ENCODE results near the gene BABAM2. TPM values are rescaled to one million over a fixed set of nuclear protein-coding genes. Genes with fewer than 3 reads are reported as not detected.

BABAM2 gene
- total RNA-seq, 1 donor from 2014 or later: 28.5 TPM

DNA sequence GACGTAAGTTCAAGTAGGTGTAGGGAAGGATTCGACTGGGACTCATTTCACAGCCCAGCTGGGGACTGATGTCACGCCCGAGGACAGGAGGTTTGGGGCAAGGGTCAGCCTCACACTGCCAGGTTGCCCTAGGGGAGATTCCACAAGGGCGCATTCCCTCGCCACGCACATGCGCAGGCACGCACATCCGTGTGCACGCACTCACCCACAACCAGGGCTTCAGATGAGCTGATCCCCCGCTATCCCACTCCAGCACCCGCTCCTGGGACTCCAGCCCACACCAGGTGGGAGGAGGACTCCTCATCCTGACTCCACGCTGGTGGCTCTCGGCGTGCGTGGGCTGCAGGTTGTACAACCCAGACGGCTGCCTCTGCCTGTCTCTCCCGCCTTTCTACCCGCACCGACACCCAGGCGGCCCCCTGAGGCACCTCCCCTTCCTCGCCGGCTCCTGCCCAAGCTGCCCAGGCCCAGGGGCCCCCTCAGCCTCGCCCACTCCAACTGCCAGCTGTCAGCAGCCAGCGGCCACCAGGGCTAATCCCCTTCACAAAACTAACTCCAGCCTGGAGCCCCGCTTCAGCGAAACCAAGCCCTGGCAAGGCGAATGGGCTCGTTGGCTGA is 454.3 kb downstream of the BABAM2 start:
- no peak overlapping the region for H3K4me2 ChIP-seq (ENCODE audit: low read length)
- Mint-ChIP-seq H3K36me3 (ENCODE audit: low read depth, unreplicated experiment) (no peaks in the 10 kb centered on the region), H3K27ac (ENCODE audit: unreplicated experiment) (no peak overlapping the region), H3K4me3 (ENCODE audit: unreplicated experiment) (no peak overlapping the region), H3K4me1 (ENCODE audit: low read depth, unreplicated experiment) (peaks cover 18% of the 10 kb centered on the region), H3K27me3 (ENCODE audit: low read depth, unreplicated experiment) (peaks cover 6% of the 10 kb centered on the region), H3K9me3 (ENCODE audit: unreplicated experiment) (no peaks in the 10 kb centered on the region)
- peaks cover 14% of the 10 kb centered on the region for H3K4me1 ChIP-seq (ENCODE audit: insufficient read depth, low read length)
- no peak for TF ChIP-seq CTCF (IDR thresholded peaks at IDR 0.05; ENCODE audit: insufficient read depth, low read depth, low read length)
- no peak overlapping the region for H3K27ac ChIP-seq (ENCODE audit: low read depth, low read length)
- H3K36me3 ChIP-seq (ENCODE audit: insufficient read depth, low read length): no peaks in the 10 kb centered on the region
- H4K20me1 ChIP-seq (ENCODE audit: insufficient read depth, low read length): no peaks in the 10 kb centered on the region
- H2AFZ ChIP-seq (ENCODE audit: low read depth, low read length): no peak overlapping the region
- no peak overlapping the region for H3K4me3 ChIP-seq (ENCODE audit: insufficient read depth, low read depth, low read length)
- no peak overlapping the region for H3K9ac ChIP-seq (ENCODE audit: low read length)
- no peaks in the 10 kb centered on the region for H3K27me3 ChIP-seq (ENCODE audit: insufficient read depth, low read length)
- H3K79me2 ChIP-seq (ENCODE audit: insufficient read depth, low read length): no peaks in the 10 kb centered on the region
- FAIRE-seq (no peak), DNase-seq (ENCODE audit: low read depth) (no peak)
- H3K9me3 ChIP-seq (ENCODE audit: insufficient read depth, low read depth, low read length): no peaks in the 10 kb centered on the region

GRCh38 chr2:28345619-28346018 is 455.1 kb downstream of the BABAM2 start:
- H3K36me3 ChIP-seq (ENCODE audit: insufficient read depth, low read length): no peaks in the 10 kb centered on the region
- H3K4me1 Mint-ChIP-seq (ENCODE audit: low read depth, unreplicated experiment): peaks cover 18% of the 10 kb centered on the region
- H3K9me3 Mint-ChIP-seq (ENCODE audit: unreplicated experiment): no peaks in the 10 kb centered on the region
- no peak overlapping the region for H2AFZ ChIP-seq (ENCODE audit: low read depth, low read length)
- peaks cover 6% of the 10 kb centered on the region for H3K27me3 Mint-ChIP-seq (ENCODE audit: low read depth, unreplicated experiment)
- no peak overlapping the region for H3K9ac ChIP-seq (ENCODE audit: low read length)
- H3K4me3 Mint-ChIP-seq (ENCODE audit: unreplicated experiment): no peak overlapping the region
- no peaks in the 10 kb centered on the region for H3K79me2 ChIP-seq (ENCODE audit: insufficient read depth, low read length)
- H3K4me3 ChIP-seq (ENCODE audit: insufficient read depth, low read depth, low read length): no peak overlapping the region
- H3K27ac ChIP-seq (ENCODE audit: low read depth, low read length): no peak overlapping the region
- H3K27me3 ChIP-seq (ENCODE audit: insufficient read depth, low read length): no peaks in the 10 kb centered on the region
- DNase-seq (ENCODE audit: low read depth): no peak
- H3K4me1 ChIP-seq (ENCODE audit: insufficient read depth, low read length): peaks cover 14% of the 10 kb centered on the region
- H3K27ac Mint-ChIP-seq (ENCODE audit: unreplicated experiment): no peak overlapping the region
- no peaks in the 10 kb centered on the region for H3K9me3 ChIP-seq (ENCODE audit: insufficient read depth, low read depth, low read length)
- H4K20me1 ChIP-seq (ENCODE audit: insufficient read depth, low read length): no peaks in the 10 kb centered on the region
- no peaks in the 10 kb centered on the region for H3K36me3 Mint-ChIP-seq (ENCODE audit: low read depth, unreplicated experiment)
- FAIRE-seq: no peak
- no peak overlapping the region for H3K4me2 ChIP-seq (ENCODE audit: low read length)
- TF ChIP-seq CTCF (IDR thresholded peaks at IDR 0.05; ENCODE audit: insufficient read depth, low read depth, low read length) (no peak), EZH2 (IDR thresholded peaks at IDR 0.05; ENCODE audit: insufficient read depth, low read length) (no peak)

DNA sequence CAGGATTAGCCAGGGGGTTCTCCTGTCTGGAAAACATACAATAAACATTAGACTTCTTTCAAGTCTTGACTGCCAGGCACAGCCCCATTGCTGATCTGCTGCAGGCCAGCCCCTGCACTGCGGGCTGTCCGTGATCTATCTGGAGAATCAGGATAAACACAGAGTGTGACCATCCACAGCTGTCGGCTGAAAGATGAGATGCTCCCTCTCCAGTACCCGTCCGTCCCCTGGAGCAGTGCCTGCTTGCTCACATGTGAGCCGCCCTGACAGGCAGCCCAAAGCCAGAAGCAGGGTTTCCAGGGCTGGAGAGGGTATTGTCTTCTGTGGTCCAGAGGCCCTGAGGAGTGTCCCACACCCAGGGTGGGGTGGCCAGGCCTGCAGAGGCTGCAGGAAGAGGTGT is 456.1 kb downstream of the BABAM2 start:
- H3K36me3 Mint-ChIP-seq (ENCODE audit: low read depth, unreplicated experiment): no peaks in the 10 kb centered on the region
- peaks cover 18% of the 10 kb centered on the region for H3K4me1 Mint-ChIP-seq (ENCODE audit: low read depth, unreplicated experiment)
- no peak overlapping the region for H3K27ac ChIP-seq (ENCODE audit: low read depth, low read length)
- no peaks in the 10 kb centered on the region for H3K79me2 ChIP-seq (ENCODE audit: insufficient read depth, low read length)
- no peak for FAIRE-seq
- H3K4me3 Mint-ChIP-seq (ENCODE audit: unreplicated experiment): no peak overlapping the region
- TF ChIP-seq EZH2 (IDR thresholded peaks at IDR 0.05; ENCODE audit: insufficient read depth, low read length) (no peak), CTCF (IDR thresholded peaks at IDR 0.05; ENCODE audit: insufficient read depth, low read depth, low read length) (no peak)
- no peak overlapping the region for H3K4me3 ChIP-seq (ENCODE audit: insufficient read depth, low read depth, low read length)
- no peaks in the 10 kb centered on the region for H3K9me3 ChIP-seq (ENCODE audit: insufficient read depth, low read depth, low read length)
- H3K27ac Mint-ChIP-seq (ENCODE audit: unreplicated experiment): no peak overlapping the region
- H3K9ac ChIP-seq (ENCODE audit: low read length): no peak overlapping the region
- H3K4me1 ChIP-seq (ENCODE audit: insufficient read depth, low read length): peaks cover 14% of the 10 kb centered on the region
- DNase-seq (ENCODE audit: low read depth): no peak
- H3K9me3 Mint-ChIP-seq (ENCODE audit: unreplicated experiment): no peaks in the 10 kb centered on the region
- peaks cover 8% of the 10 kb centered on the region for H3K27me3 Mint-ChIP-seq (ENCODE audit: low read depth, unreplicated experiment)
- H3K27me3 ChIP-seq (ENCODE audit: insufficient read depth, low read length): no peaks in the 10 kb centered on the region
- no peak overlapping the region for H3K4me2 ChIP-seq (ENCODE audit: low read length)
- no peaks in the 10 kb centered on the region for H4K20me1 ChIP-seq (ENCODE audit: insufficient read depth, low read length)
- no peak overlapping the region for H2AFZ ChIP-seq (ENCODE audit: low read depth, low read length)
- H3K36me3 ChIP-seq (ENCODE audit: insufficient read depth, low read length): no peaks in the 10 kb centered on the region
